Spleen (tissue), 11 donors: Measurements from ENCODE around the gene PARVG. TPM values are rescaled to one million over a fixed set of nuclear protein-coding genes. Genes with fewer than 3 reads are reported as not detected.

ENCODE experiments used
- DNase-seq: peaks from one replicate; pipeline ENCODE4 v3.0.0-alpha.2; 2020
- H3K27ac ChIP-seq, 8 donors: fragments of 200-600 bp; sonication (generic) in 7 of 8; 1 replicate in 4 of 8; 2 replicates in 4 of 8; pipeline versions ENCODE4 v1.5.0 to v1.8.0; 2016 to 2021; ENCODE audit warnings: inconsistent platforms in 4 of 8, mild to moderate bottlenecking in 4 of 8, moderate library complexity in 1 of 8
- H3K27me3 ChIP-seq, 7 donors: fragments of 200-600 bp; sonication (generic) in 6 of 7; replicated peaks in 1 of 7; 1 replicate in 4 of 7; 2 replicates in 3 of 7; pipeline versions ENCODE4 v1.5.0 to v1.8.0; 2016 to 2021; ENCODE audit warnings: inconsistent platforms in 3 of 7, mild to moderate bottlenecking in 1 of 7
- H3K36me3 ChIP-seq, 6 donors: fragments of 200-600 bp; sonication (generic) in 5 of 6; 1 replicate in 4 of 6; 2 replicates in 2 of 6; pipeline versions ENCODE4 v1.5.0 to v1.8.0; 2016 to 2021; ENCODE audit warnings: inconsistent platforms in 2 of 6
- H3K4me1 ChIP-seq, 6 donors: fragments of 200-600 bp; sonication (generic) in 5 of 6; 1 replicate in 3 of 6; 2 replicates in 3 of 6; pipeline versions ENCODE4 v1.5.0 to v1.8.0; 2016 to 2021; ENCODE audit warnings: inconsistent platforms in 3 of 6
- H3K4me3 ChIP-seq, 8 donors: fragments of 200-600 bp; sonication (generic) in 7 of 8; 1 replicate in 4 of 8; 2 replicates in 4 of 8; pipeline versions ENCODE4 v1.5.0 to v1.8.0; 2016 to 2021; ENCODE audit warnings: inconsistent platforms in 4 of 8, mild to moderate bottlenecking in 4 of 8, moderate library complexity in 2 of 8
- H3K9me3 ChIP-seq, 8 donors: fragments of 200-600 bp; sonication (generic) in 7 of 8; 1 replicate in 4 of 8; 2 replicates in 4 of 8; pipeline versions ENCODE4 v1.5.0 to v1.8.0; 2016 to 2021; ENCODE audit warnings: inconsistent platforms in 4 of 8
- POLR2A ChIP-seq, 3 donors: fragments of 450-650 bp; IDR thresholded peaks; one replicate each; pipeline ENCODE4 v1.5.1; 2017; ENCODE audit warnings: antibody characterized with exemption in 3 of 3, mild to moderate bottlenecking in 1 of 3
- POLR2AphosphoS5 ChIP-seq, 3 donors: sonication (generic); formaldehyde crosslinking; IDR thresholded peaks; one replicate each; pipeline ENCODE4 v1.5.1; 2017; ENCODE audit warnings: antibody characterized with exemption in 3 of 3
- WGBS, 5 donors: extraction: QIAGEN DNeasy Blood & Tissue Kit in 3 of 5; methylation state at CpG; one replicate each; pipeline versions ENCODE4 v1.1.5 to v1.1.7; 2013 to 2018; 5-methylcytosine and 5-hydroxymethylcytosine counted together
- intact Hi-C: fragments of 100-400 bp; cut with DNase I; formaldehyde crosslinking; loops from one replicate; pipeline ENCODE4 v1.15.0; 2023; ENCODE audit warnings: low total_unique reads
- polyA plus RNA-seq, 3 donors: library from polyadenylated mRNA; stranded (reverse); fragments of 200-250 nt; gene quantifications; one replicate each; pipeline ENCODE4 v1.2.1, GENCODE V29; 2013
- total RNA-seq, 7 donors: library from RNA; depleted of rRNA in 3 of 7; stranded (reverse); fragments of >200 nt in 3 of 7; fragmentation: NEBNext Ultra II Directional in 4 of 7; extraction: Animal tissue kit (Norgen Biotek cat#: 25700) in 4 of 7; gene quantifications; one replicate each; pipeline versions ENCODE4 v1.1.0 to v1.2.1, GENCODE V29; 2016 to 2021
- TF ChIP-seq, protein P1 (sequence below), 11 experiments: fragments of 200-600 bp in 7 of 11; fragments of 450-650 bp in 4 of 11; sonication (generic) in 4 of 11; IDR thresholded peaks in 8 of 11; conservative IDR thresholded peaks in 3 of 11; 1 replicate in 7 of 11; 2 replicates in 4 of 11; pipeline versions ENCODE4 v1.4.0 to v1.8.0; 2016 to 2021; ENCODE audit warnings: antibody characterized with exemption in 11 of 11, inconsistent platforms in 4 of 11, mild to moderate bottlenecking in 1 of 11
- donor health status: healthy with polysubstance abuse.
- donor health status: DM: no; HTN: no; CAD: no; lungs with moderate emphysema.
- donor health status: DM: no; HTN: no; CAD: no.
- donor health status: Bipolar disorder and iron deficiency.
- donor health status: healthy.
- donor health status: DM: no; HTN: no; CAD: no.
- donor health status: DM: yes; HTN: yes; CAD: no.

The PARVG gene
- total and polyA plus RNA-seq, 10 donors: 118 to 226 (median 159) TPM

DNA sequence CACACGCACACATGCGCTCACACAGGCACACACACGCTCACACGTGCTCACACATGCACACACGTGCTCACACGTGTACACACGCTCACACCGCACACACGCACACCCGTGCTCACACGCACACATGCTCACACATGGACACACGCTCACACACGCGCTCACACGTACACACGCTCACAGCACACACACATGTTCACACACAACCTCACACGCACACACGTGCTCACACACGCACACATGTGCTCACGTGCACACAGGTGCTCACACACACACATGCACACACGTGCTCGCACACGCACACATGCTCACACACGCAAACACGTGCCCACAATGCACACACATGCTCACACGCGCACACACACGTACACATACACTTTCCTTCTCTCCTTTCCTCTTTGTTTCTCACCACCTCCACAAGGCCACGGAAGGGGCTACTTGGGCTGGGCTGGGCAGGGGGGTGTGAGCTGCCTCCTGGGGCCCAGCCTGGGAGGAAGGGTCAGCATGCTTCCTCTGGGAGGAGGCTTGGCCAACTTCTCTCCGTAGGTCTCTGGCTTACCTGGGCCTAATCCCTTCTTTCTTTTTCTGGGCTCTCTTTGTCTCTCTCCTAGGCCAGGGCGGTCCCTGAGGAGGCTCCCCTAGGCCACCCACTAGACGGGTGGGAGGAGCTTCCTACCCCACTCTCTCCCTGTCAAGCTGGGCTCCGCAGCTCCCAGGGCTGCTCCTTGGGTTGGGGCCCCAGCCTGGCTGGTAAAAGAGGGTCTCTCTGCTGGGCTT lies 34.5 kb upstream of the PARVG start:
- H3K4me3 ChIP-seq: no peak overlapping the region
- H3K27me3 ChIP-seq: no peaks in the 10 kb centered on the region
- no peaks in the 10 kb centered on the region for H3K4me1 ChIP-seq
- TF ChIP-seq POLR2AphosphoS5 (IDR thresholded peaks at IDR 0.05) (no peak), POLR2A (IDR thresholded peaks at IDR 0.05) (no peak)
- TF ChIP-seq, protein P1, sequence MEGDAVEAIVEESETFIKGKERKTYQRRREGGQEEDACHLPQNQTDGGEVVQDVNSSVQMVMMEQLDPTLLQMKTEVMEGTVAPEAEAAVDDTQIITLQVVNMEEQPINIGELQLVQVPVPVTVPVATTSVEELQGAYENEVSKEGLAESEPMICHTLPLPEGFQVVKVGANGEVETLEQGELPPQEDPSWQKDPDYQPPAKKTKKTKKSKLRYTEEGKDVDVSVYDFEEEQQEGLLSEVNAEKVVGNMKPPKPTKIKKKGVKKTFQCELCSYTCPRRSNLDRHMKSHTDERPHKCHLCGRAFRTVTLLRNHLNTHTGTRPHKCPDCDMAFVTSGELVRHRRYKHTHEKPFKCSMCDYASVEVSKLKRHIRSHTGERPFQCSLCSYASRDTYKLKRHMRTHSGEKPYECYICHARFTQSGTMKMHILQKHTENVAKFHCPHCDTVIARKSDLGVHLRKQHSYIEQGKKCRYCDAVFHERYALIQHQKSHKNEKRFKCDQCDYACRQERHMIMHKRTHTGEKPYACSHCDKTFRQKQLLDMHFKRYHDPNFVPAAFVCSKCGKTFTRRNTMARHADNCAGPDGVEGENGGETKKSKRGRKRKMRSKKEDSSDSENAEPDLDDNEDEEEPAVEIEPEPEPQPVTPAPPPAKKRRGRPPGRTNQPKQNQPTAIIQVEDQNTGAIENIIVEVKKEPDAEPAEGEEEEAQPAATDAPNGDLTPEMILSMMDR (IDR thresholded peaks at IDR 0.05 in 8 of 11, conservative IDR thresholded peaks at IDR 0.05 in 3 of 11): no peak
- no peak overlapping the region for H3K27ac ChIP-seq
- H3K36me3 ChIP-seq: peaks cover 0 to 94% (median 16%) of the 10 kb centered on the region in 6 donors
- no peaks in the 10 kb centered on the region for H3K9me3 ChIP-seq
- intact Hi-C loops: no loop called here
- DNase-seq: no peak
- WGBS, 5 donors: 88 to 96% (median 94%) methylated on average over 33 of the region's 33 CpGs

DNA sequence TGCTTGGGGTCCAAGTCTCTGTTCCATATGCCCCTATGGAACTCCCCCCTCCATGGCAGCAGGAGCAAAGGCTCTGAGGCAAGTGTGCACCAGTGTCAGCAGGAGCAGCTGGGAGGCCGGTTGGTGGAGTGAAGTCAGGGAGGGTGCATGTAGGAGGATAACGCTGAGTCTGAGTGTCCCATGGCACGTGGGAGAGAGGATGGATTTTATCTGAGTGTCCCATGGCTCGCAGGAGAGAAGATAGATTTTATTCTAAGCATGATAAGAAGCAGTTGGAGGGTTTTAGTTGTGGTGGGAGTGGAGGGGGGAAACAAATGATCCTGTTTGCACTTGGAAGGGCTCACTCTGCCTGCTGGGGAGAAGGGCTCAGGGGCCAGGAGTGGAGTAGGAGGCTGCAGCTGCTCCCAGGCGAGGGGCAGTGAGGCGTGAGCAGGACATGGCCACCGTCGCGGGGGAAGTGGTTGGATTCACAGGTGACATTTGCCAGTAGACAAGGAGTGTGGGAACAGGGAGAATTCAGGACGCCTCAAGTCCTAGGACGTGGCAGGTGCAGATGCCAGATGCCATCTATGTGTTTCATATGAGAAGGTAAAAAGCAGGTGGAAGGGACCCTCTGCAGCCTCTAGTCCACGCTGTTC lies 33.6 kb upstream of the PARVG start:
- intact Hi-C loops: no loop called here
- TF ChIP-seq POLR2AphosphoS5 (IDR thresholded peaks at IDR 0.05): no peak
- no peak for TF ChIP-seq POLR2A (IDR thresholded peaks at IDR 0.05)
- TF ChIP-seq, protein P1 (IDR thresholded peaks at IDR 0.05 in 8 of 11, conservative IDR thresholded peaks at IDR 0.05 in 3 of 11): no peak
- Histone ChIP-seq H3K4me3 (no peak overlapping the region), H3K27ac (no peak overlapping the region), H3K36me3 (peaks cover 0 to 94% (median 23%) of the 10 kb centered on the region in 6 donors), H3K4me1 (no peaks in the 10 kb centered on the region), H3K9me3 (no peaks in the 10 kb centered on the region), H3K27me3 (no peaks in the 10 kb centered on the region)
- DNase-seq: no peak
- WGBS, 5 donors: 73 to 89% (median 85%) methylated on average over 12 of the region's 12 CpGs

DNA sequence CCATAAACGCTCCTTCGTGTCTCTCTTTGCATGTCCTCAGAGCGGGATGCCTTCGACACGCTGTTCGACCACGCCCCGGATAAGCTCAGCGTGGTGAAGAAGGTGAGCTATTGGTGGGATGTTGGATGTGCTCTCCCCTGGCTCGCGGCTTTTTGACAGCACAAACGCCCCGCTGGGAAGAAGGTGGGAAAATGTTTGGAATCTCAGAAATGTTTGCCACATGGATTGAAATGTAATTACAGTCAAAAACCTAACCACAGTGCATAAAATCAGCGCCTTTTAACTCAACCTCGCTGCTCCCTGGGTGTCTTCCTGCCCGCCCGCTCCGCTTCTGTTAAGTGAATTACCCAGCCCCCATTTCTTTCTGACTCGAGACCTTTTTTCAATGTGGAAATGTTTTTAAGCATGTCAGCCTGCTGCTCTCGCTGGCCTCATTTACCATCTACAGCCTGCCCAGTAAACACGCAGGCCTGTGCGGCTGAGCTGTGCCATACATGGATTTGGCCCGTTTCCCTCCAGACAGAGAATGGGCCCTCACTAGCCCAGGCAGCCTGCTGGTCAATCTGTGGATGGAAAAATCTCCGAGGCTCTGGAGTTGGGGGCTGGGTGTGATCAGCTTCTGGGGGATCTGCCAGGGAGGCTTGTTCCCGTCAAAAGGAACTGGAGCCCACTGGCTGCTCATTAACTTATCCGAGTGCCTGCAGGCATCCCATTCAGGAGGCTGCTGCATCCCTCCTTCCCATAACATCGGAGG lies 32.7 kb upstream of the PARVG start:
- no peaks in the 10 kb centered on the region for H3K4me1 ChIP-seq
- intact Hi-C loops: no loop called here
- WGBS, 5 donors: 85 to 93% (median 89%) methylated on average over 25 to 27 of the region's 27 CpGs
- H3K27ac ChIP-seq: no peak overlapping the region
- no peaks in the 10 kb centered on the region for H3K27me3 ChIP-seq
- H3K36me3 ChIP-seq: peaks cover 0 to 95% (median 25%) of the 10 kb centered on the region in 6 donors
- no peaks in the 10 kb centered on the region for H3K9me3 ChIP-seq
- no peak for DNase-seq
- H3K4me3 ChIP-seq: no peak overlapping the region
- no peak for TF ChIP-seq POLR2AphosphoS5 (IDR thresholded peaks at IDR 0.05)
- TF ChIP-seq, protein P1 (IDR thresholded peaks at IDR 0.05 in 8 of 11, conservative IDR thresholded peaks at IDR 0.05 in 3 of 11): no peak
- TF ChIP-seq POLR2A (IDR thresholded peaks at IDR 0.05): no peak
